HepG2 (cell line): ENCODE data around the gene SMAD3. TPM values are rescaled to one million over a fixed set of nuclear protein-coding genes. Genes with fewer than 3 reads are reported as not detected.

ENCODE experiments used
- ARID4A ChIP-seq: sonication (generic); formaldehyde crosslinking; IDR thresholded peaks from 2 replicates; pipeline ENCODE4 v1.5.0; 2020; ENCODE audit warnings: mild to moderate bottlenecking, missing genetic modification reagents, borderline replicate concordance
- EP300 ChIP-seq, 3 experiments: sonication (generic) in 1 of 3; formaldehyde crosslinking in 1 of 3; IDR thresholded peaks; 2 replicates each; pipeline versions ENCODE4 v1.5.1 to v1.6.1; 2011 to 2020; ENCODE audit warnings: low read depth in 2 of 3, low read length in 2 of 3, borderline replicate concordance in 1 of 3, improper control_type of control experiment in 1 of 3, mild to moderate bottlenecking in 1 of 3, missing genetic modification reagents in 1 of 3, moderate library complexity in 1 of 3
- ESRRA ChIP-seq: sonication (generic); formaldehyde crosslinking; IDR thresholded peaks from 2 replicates; pipeline ENCODE4 v1.5.1; 2020; ENCODE audit warnings: mild to moderate bottlenecking, low read depth, missing genetic modification reagents
- FOXP4 ChIP-seq: sonication (generic); formaldehyde crosslinking; IDR thresholded peaks from 2 replicates; pipeline ENCODE4 v1.4.0; 2020; ENCODE audit warnings: missing genetic modification reagents
- HOXA3 ChIP-seq: sonication (generic); formaldehyde crosslinking; IDR thresholded peaks from 2 replicates; pipeline ENCODE4 v1.5.0; 2020; ENCODE audit warnings: missing genetic modification reagents
- MAFK ChIP-seq, 2 experiments: IDR thresholded peaks in 1 of 2; conservative IDR thresholded peaks in 1 of 2; 2 replicates each; pipeline ENCODE4 v1.6.1; 2011; ENCODE audit warnings: improper control_type of control experiment in 2 of 2, low read length in 2 of 2
- MXD4 ChIP-seq: IDR thresholded peaks from 2 replicates; pipeline ENCODE4 v1.6.1; 2016; ENCODE audit warnings: mild to moderate bottlenecking, missing biosample characterization, missing genetic modification reagents
- SNAPC5 ChIP-seq: sonication (generic); formaldehyde crosslinking; IDR thresholded peaks from 2 replicates; pipeline ENCODE4 v1.8.1; 2023; ENCODE audit warnings: mild to moderate bottlenecking, missing genetic modification reagents, borderline replicate concordance
- TFDP1 ChIP-seq: IDR thresholded peaks from 2 replicates; pipeline ENCODE4 v1.6.1; 2016; ENCODE audit warnings: missing compliant biosample characterization, missing genetic modification reagents, borderline replicate concordance
- THAP7 ChIP-seq: sonication (generic); formaldehyde crosslinking; IDR thresholded peaks from 2 replicates; pipeline ENCODE4 v1.8.1; 2023; ENCODE audit warnings: mild to moderate bottlenecking, missing genetic modification reagents
- THRA ChIP-seq: sonication (generic); formaldehyde crosslinking; IDR thresholded peaks from 2 replicates; pipeline ENCODE4 v1.4.0; 2020; ENCODE audit warnings: missing genetic modification reagents, borderline replicate concordance
- ZEB1 ChIP-seq: IDR thresholded peaks from 2 replicates; pipeline ENCODE4 v1.6.1; 2012; ENCODE audit warnings: mild to moderate bottlenecking, low read depth, inconsistent platforms; ENCODE audit not compliant: insufficient replicate concordance
- ZFP36L1 ChIP-seq: sonication (generic); formaldehyde crosslinking; IDR thresholded peaks from 2 replicates; pipeline ENCODE4 v1.8.0; 2022; ENCODE audit warnings: mild to moderate bottlenecking, missing genetic modification reagents, moderate library complexity
- ZNF503 ChIP-seq: sonication (generic); formaldehyde crosslinking; IDR thresholded peaks from 2 replicates; pipeline ENCODE4 v1.4.0; 2020; ENCODE audit warnings: missing genetic modification reagents
- ZNF546 ChIP-seq: sonication (generic); formaldehyde crosslinking; conservative IDR thresholded peaks from 2 replicates; pipeline ENCODE4 v1.8.1; 2023; ENCODE audit warnings: mild to moderate bottlenecking, missing genetic modification reagents
- ZNF616 ChIP-seq: sonication (generic); formaldehyde crosslinking; IDR thresholded peaks from 2 replicates; pipeline ENCODE4 v1.5.0; 2020; ENCODE audit warnings: low read depth, mild to moderate bottlenecking, missing genetic modification reagents
- polyA plus RNA-seq, 8 experiments: library from polyadenylated mRNA; depleted of rRNA in 3 of 8; stranded (reverse) in 7 of 8; unstranded in 1 of 8; fragments of >200 nt; fragmentation: Illumina TruSeq in 4 of 8; extraction: Trizol in 4 of 8; gene quantifications; 2 replicates each; pipeline versions ENCODE4 v1.2.1 to v1.2.3, GENCODE V29; 2011 to 2016; ENCODE audit warnings: low read depth in 4 of 8, missing spikeins in 1 of 8, mixed read lengths in 1 of 8; ENCODE audit not compliant: insufficient read depth in 1 of 8
- total RNA-seq, 5 experiments: library from RNA; depleted of rRNA; stranded (reverse); fragments of >200 nt; fragmentation: Illumina TruSeq; extraction: Trizol; gene quantifications; 2 replicates each; pipeline ENCODE4 v1.2.3, GENCODE V29; 2016; ENCODE audit warnings: low read depth in 1 of 5

Gene SMAD3
- total and polyA plus RNA-seq, 2 of the 13 experiments (the other 11 are each of a cell fraction or from before 2014, with no cell fraction given): 8.6 to 56.3 TPM

GRCh38 chr15:67135494-67135893 lies 70.1 kb downstream of the SMAD3 start (continued):
- peak; percentile 77 for TF ChIP-seq FOXP4
- no peak; the same call in 1 of the 2 replicates for TF ChIP-seq ARID4A (CRISPR knock-in tag)
- no peak for TF ChIP-seq HOXA3 (CRISPR knock-in tag)
- no peak for TF ChIP-seq MXD4
- no peak for TF ChIP-seq SNAPC5 (CRISPR knock-in tag)
- peak; percentile 22; the same call in 1 of the 2 replicates for TF ChIP-seq THRA (CRISPR knock-in tag)
- 0 out of 2 replicates have a peak, but pooled peaks have one; percentile 23 for TF ChIP-seq ESRRA (CRISPR knock-in tag)
- no peak for TF ChIP-seq ZNF616
- TF ChIP-seq ZFP36L1 (CRISPR knock-in tag): no peak
- no peak for TF ChIP-seq TFDP1
- no peak for TF ChIP-seq ZNF503 (CRISPR knock-in tag)
- no peak for TF ChIP-seq ZEB1
- TF ChIP-seq THAP7 (CRISPR knock-in tag): no peak
- TF ChIP-seq EP300 (IDR thresholded peaks at IDR 0.05; ENCODE audit: low read depth in 2 of 2, low read length in 2 of 2): peak in 1 of 2 experiments; percentile 71; a peak in 2 of 4 replicates
- no peak; the same call in 1 of the 2 replicates for TF ChIP-seq EP300 (CRISPR knock-in tag; IDR thresholded peaks at IDR 0.05; ENCODE audit: borderline replicate concordance)
- TF ChIP-seq ZNF546 (CRISPR knock-in tag): no peak
- no peak for TF ChIP-seq MAFK (conservative IDR thresholded peaks at IDR 0.05 in 1 of 2, IDR thresholded peaks at IDR 0.05 in 1 of 2; ENCODE audit: low read length in 2 of 2)
